ENCODE data around the gene KIAA0040.
"Not testable (repeated sequence)": the region's sequence is repeated elsewhere in the genome, so short reads cannot be mapped to it uniquely, and the experiment has no call there.

KIAA0040 gene

DNA sequence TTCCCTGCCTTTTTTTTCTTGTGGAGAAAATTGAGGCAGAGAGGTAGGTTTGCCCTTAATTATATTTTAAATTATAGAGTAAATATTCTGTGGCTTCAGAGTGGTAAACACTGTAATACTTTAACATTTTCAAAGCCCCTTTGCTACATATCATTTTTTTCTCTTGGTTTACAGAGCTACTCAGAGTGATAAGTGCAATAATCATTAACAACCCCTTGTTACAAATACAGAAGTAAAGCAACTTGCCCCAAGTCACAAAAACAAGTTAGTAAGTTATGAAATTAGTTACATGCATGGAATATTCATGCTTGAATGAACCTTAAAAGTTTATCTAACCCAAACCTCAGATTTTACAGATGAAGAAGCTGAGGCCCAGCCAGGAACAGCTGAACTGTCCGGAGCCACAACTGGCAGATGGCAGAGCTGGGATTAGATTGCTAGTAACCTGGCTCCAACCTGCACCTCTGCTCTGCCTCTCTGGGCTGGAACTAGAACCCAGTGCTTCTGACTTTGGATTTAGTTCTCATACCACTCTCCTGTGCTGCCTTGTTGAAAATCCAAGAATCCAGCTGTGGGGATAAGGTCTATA is 76.3 kb downstream of the KIAA0040 start:
- in situ Hi-C loops (cut with MboI; ENCODE audit: low sequenced_read_pairs) = no loop called here

GRCh38 chr1:175114996-175115395 is 77.6 kb downstream of the KIAA0040 start:
- in situ Hi-C loops (cut with MboI; ENCODE audit: low sequenced_read_pairs) = no loop called here

DNA sequence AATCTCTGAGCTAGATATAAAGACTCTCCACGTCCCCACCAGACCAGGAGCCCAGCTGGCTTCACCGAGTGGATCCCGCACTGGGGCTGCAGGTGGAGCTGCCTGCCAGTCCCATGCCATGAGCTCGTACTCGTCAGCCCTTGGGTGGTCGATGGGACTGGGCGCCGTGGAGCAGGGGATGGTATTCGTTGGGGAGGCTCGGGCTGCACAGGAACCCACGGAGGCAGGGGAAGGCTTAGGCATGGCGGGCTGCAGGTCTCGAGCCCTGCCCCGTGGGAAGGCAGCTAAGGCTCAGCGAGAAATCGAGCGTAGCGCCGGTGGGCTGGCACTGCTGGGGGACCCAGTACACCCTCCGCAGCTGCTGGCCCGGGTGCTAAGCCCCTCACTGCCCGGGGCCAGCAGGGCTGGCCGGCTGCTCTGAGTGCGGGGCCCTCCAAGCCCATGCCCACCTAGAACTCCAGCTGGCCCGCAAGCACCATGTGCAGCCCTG is 84.2 kb downstream of the KIAA0040 start:
- in situ Hi-C loops (cut with MboI; ENCODE audit: low sequenced_read_pairs) = not testable (repeated sequence)
